ENCODE results near the gene FHL1.

- no peak for TF ChIP-seq EZH2 (IDR thresholded peaks at IDR 0.05)
- no peak for TF ChIP-seq POLR2AphosphoS5 (IDR thresholded peaks at IDR 0.05; ENCODE audit: borderline replicate concordance, low read depth, low read length)
These were observed 25.5 kb upstream of the FHL1 start for GRCh38 chrX:136121788-136122187.
